Measurements from ENCODE around the gene GABBR2.
A peak's percentile ranks its signal among the peaks of the same experiment; 100 is the strongest.

DNA sequence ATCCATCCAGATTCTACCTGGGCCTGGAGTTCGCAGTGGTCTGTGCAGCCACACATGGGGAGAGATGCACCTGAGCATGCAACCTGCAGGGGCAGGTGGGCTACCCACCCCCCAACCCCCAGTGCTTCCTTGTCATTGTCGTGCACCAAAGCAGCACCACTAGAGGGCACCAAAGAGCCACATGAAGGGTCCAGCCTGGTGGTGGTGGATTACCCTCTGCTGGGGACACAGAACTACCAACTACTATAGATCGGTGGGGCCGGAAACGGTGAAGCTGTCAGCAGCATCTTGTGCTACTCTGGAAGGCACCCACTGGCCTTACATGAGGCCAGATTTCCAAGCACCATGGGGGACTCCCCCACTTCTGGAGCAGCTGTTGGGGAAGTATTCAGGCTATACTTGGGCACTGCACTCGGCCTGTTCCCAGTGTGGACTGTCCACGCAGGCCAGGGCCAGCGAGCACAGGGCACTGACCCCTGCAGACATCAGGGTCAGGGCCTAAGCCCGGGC lies 393.1 kb downstream of the GABBR2 start:
- TF ChIP-seq, protein P1, sequence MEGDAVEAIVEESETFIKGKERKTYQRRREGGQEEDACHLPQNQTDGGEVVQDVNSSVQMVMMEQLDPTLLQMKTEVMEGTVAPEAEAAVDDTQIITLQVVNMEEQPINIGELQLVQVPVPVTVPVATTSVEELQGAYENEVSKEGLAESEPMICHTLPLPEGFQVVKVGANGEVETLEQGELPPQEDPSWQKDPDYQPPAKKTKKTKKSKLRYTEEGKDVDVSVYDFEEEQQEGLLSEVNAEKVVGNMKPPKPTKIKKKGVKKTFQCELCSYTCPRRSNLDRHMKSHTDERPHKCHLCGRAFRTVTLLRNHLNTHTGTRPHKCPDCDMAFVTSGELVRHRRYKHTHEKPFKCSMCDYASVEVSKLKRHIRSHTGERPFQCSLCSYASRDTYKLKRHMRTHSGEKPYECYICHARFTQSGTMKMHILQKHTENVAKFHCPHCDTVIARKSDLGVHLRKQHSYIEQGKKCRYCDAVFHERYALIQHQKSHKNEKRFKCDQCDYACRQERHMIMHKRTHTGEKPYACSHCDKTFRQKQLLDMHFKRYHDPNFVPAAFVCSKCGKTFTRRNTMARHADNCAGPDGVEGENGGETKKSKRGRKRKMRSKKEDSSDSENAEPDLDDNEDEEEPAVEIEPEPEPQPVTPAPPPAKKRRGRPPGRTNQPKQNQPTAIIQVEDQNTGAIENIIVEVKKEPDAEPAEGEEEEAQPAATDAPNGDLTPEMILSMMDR (conservative IDR thresholded peaks at IDR 0.05; ENCODE audit: low read length), result peak; percentile 98
- no peak for TF ChIP-seq EZH2phosphoT487 (IDR thresholded peaks at IDR 0.05; ENCODE audit: borderline replicate concordance, low read depth, low read length)
